Peyer's patch (tissue), 4 donors: ENCODE results near the gene ASIC5. TPM values are rescaled to one million over a fixed set of nuclear protein-coding genes. Genes with fewer than 3 reads are reported as not detected.

ENCODE experiments used
- DNase-seq, 3 donors: peaks; one replicate each; pipeline ENCODE4 v3.0.0-alpha.2; 2017 to 2019
- H3K27ac ChIP-seq, 4 donors: fragments of 200-600 bp; sonication (generic); one replicate each; pipeline ENCODE4 v1.5.1; 2016 to 2019
- H3K27me3 ChIP-seq, 2 donors: fragments of 200-600 bp; sonication (generic); one replicate each; pipeline ENCODE4 v1.5.1; 2019
- H3K36me3 ChIP-seq, 3 donors: fragments of 200-600 bp; sonication (generic); one replicate each; pipeline ENCODE4 v1.5.1; 2016 to 2019
- H3K4me1 ChIP-seq, 4 donors: fragments of 200-600 bp; sonication (generic); one replicate each; pipeline ENCODE4 v1.5.1; 2016 to 2019
- H3K4me3 ChIP-seq, 4 donors: fragments of 200-600 bp; sonication (generic); 1 replicate in 3 of 4; 2 replicates in 1 of 4; pipeline ENCODE4 v1.5.1; 2016 to 2019; ENCODE audit warnings: mild to moderate bottlenecking in 1 of 4
- H3K9me3 ChIP-seq, 4 donors: fragments of 200-600 bp; sonication (generic); one replicate each; pipeline ENCODE4 v1.5.1; 2016 to 2019; ENCODE audit warnings: mild to moderate bottlenecking in 1 of 4
- POLR2A ChIP-seq, 2 donors: fragments of 450-650 bp; IDR thresholded peaks; one replicate each; pipeline ENCODE4 v1.5.1; 2017; ENCODE audit warnings: antibody characterized with exemption in 2 of 2, mild to moderate bottlenecking in 2 of 2, moderate library complexity in 2 of 2
- total RNA-seq, 4 donors: library from RNA; depleted of rRNA; stranded (reverse); fragments of >200 nt; gene quantifications; one replicate each; pipeline ENCODE4 v1.1.0, GENCODE V29; 2016
- TF ChIP-seq, protein P1 (sequence below), 6 experiments: fragments of 450-650 bp in 4 of 6; fragments of 200-600 bp in 2 of 6; sonication (generic) in 1 of 6; IDR thresholded peaks; one replicate each; pipeline ENCODE4 v1.5.1; 2017 to 2019; ENCODE audit warnings: antibody characterized with exemption in 6 of 6, mild to moderate bottlenecking in 3 of 6, moderate library complexity in 1 of 6

Gene ASIC5
- total RNA-seq, 4 donors from 2014 or later, result not detected

DNA sequence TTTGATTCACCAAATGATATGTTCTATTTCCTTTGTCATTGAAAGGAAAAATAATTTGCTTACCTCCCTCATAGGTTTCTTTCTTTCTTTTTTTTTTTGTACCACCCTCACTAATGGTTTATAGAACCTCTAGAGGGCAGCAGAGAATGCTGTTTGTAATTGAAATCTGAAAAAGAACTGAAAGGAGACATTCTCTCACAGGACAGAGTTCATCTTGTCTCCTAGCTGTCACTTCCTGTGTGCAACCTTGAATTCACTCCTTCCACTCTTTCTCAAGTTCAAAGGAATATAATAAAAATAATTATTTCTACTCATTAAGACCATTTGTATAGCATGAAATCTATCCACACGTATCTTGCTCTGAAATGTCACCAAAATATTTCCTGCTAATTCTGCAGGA, 56.2 kb downstream of the ASIC5 start:
- Histone ChIP-seq H3K27me3 (no peaks in the 10 kb centered on the region), H3K9me3 (no peaks in the 10 kb centered on the region), H3K36me3 (no peaks in the 10 kb centered on the region), H3K4me1 (no peaks in the 10 kb centered on the region), H3K4me3 (no peak overlapping the region), H3K27ac (no peak overlapping the region)
- TF ChIP-seq POLR2A (IDR thresholded peaks at IDR 0.05), result no peak
- TF ChIP-seq, protein P1, sequence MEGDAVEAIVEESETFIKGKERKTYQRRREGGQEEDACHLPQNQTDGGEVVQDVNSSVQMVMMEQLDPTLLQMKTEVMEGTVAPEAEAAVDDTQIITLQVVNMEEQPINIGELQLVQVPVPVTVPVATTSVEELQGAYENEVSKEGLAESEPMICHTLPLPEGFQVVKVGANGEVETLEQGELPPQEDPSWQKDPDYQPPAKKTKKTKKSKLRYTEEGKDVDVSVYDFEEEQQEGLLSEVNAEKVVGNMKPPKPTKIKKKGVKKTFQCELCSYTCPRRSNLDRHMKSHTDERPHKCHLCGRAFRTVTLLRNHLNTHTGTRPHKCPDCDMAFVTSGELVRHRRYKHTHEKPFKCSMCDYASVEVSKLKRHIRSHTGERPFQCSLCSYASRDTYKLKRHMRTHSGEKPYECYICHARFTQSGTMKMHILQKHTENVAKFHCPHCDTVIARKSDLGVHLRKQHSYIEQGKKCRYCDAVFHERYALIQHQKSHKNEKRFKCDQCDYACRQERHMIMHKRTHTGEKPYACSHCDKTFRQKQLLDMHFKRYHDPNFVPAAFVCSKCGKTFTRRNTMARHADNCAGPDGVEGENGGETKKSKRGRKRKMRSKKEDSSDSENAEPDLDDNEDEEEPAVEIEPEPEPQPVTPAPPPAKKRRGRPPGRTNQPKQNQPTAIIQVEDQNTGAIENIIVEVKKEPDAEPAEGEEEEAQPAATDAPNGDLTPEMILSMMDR (IDR thresholded peaks at IDR 0.05), result peak in 4 of 6 experiments; percentile 58 to 71 (median 64)
- DNase-seq, result no peak

DNA sequence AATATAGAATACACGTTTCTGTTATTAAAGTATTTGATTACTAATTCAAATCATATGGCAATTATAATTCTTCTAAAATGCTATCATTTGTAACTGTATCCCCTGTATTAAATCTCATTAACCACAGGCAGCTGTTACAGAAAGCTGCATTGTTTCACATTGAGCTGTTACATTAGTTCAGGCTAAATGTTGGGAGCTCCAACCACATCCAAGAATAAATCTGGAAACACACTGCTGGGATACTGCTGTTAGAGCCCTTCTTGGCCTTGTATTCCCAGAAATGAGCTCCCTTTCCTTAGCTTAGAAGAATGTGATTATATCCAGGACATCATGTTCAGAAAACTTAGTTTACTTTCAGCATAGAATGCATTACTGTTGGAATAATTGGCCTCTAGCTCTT, 59.1 kb downstream of the ASIC5 start:
- Histone ChIP-seq H3K27ac (peak overlapping the region in 1 of 4 donors; percentile 30), H3K36me3 (no peaks in the 10 kb centered on the region), H3K4me3 (no peak overlapping the region), H3K4me1 (no peaks in the 10 kb centered on the region), H3K9me3 (no peaks in the 10 kb centered on the region), H3K27me3 (no peaks in the 10 kb centered on the region)
- TF ChIP-seq, protein P1 (IDR thresholded peaks at IDR 0.05), result no peak
- TF ChIP-seq POLR2A (IDR thresholded peaks at IDR 0.05), result no peak
- no peak for DNase-seq

DNA sequence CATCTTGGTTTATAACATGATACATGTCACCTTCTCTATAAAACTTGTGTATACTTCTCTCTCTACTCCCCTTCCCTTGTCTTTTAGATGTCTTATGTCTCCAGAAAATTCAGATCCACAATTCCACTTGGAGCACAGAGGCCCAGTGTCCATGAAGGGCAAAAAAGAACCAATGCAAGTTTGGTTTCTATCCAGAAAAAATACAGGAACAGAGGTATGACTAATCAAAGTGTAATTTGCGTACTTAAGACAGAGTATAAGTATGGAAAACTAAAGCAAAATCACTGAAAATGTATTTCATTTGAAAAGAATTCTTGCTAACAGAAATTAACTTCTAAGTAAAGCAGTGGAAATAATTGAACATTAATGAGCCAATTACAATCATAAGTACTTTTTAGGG, 61.1 kb downstream of the ASIC5 start:
- Histone ChIP-seq H3K36me3 (no peaks in the 10 kb centered on the region), H3K27ac (no peak overlapping the region), H3K4me3 (no peak overlapping the region), H3K4me1 (no peaks in the 10 kb centered on the region), H3K9me3 (no peaks in the 10 kb centered on the region), H3K27me3 (no peaks in the 10 kb centered on the region)
- DNase-seq, result no peak
- TF ChIP-seq, protein P1 (IDR thresholded peaks at IDR 0.05), result no peak
- no peak for TF ChIP-seq POLR2A (IDR thresholded peaks at IDR 0.05)

DNA sequence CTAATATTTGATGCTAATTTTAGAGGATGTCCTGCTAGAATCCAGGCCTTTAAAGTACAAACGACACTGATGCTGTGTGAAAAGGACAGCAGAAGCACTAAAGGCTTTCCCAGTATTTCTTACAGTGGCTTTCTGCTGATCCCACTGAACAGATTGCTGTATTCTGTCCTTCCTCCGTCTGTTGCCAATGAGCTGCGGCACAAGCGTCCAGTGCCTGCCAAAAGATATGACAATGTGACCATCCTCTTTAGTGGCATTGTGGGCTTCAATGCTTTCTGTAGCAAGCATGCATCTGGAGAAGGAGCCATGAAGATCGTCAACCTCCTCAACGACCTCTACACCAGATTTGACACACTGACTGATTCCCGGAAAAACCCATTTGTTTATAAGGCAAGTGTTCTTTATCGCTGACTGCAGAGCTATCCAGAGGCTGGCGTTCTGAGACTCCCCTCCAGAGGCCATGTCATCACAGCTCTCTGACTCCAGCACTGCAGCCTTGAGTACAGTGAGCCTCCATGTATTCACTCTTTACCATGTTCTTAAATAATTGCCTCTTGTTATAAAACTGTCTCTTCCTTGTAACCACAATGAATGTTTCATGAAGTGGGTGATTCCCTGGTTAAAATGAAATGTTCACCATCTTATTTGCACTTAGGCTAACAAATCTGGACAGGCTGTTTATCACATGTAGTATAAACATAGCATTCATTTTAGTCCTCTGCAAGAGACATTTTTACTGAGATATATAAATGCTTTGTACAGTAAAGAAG, 63.7 kb downstream of the ASIC5 start:
- H3K36me3 ChIP-seq, result no peaks in the 10 kb centered on the region
- no peak for TF ChIP-seq POLR2A (IDR thresholded peaks at IDR 0.05)
- TF ChIP-seq, protein P1 (IDR thresholded peaks at IDR 0.05), result no peak
- H3K27ac ChIP-seq, result peak overlapping the region in 1 of 4 donors; percentile 10
- H3K4me3 ChIP-seq, result no peak overlapping the region
- no peaks in the 10 kb centered on the region for H3K27me3 ChIP-seq
- H3K9me3 ChIP-seq, result no peaks in the 10 kb centered on the region
- no peaks in the 10 kb centered on the region for H3K4me1 ChIP-seq
- DNase-seq, result no peak

DNA sequence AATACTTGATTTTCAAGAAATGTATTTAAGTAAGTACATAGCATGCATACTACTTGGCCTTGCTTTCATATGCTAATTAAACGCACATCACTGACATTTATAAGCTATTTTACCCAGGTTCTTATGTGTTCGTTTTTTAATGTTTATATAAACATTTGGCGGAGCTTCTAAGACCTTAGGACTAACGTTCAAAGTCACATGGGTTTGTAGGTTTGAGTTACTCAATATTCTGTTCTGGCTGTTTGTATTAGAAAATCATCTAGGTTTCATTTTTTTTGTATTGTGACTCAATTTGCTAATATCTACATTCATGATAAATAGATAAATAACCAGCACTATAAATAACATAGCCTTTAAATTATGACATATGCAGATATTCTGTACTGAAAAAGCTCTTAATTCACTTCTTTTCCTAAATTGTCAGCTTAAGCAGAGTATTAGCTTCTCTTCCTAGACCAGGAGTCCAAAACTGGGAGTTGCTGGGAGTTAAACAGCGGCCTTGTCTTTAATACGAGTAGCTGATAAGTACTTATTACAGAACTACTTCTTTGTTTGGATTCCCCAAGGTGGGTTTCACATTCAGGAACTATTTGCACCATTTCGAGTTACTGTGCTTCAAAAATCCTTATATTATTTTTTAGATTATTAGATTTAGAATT, 65.3 kb downstream of the ASIC5 start:
- no peak for DNase-seq
- Histone ChIP-seq H3K4me1 (no peaks in the 10 kb centered on the region), H3K4me3 (no peak overlapping the region), H3K27me3 (no peaks in the 10 kb centered on the region), H3K27ac (no peak overlapping the region), H3K36me3 (no peaks in the 10 kb centered on the region), H3K9me3 (no peaks in the 10 kb centered on the region)
- TF ChIP-seq, protein P1 (IDR thresholded peaks at IDR 0.05), result no peak
- no peak for TF ChIP-seq POLR2A (IDR thresholded peaks at IDR 0.05)
